Epidermal melanocyte (primary cell): ENCODE data around the gene PLAGL1.
"Not testable (repeated sequence)": the region's sequence is repeated elsewhere in the genome, so short reads cannot be mapped to it uniquely, and the experiment has no call there.

Source experiments
- DNase-seq: peaks from one replicate; pipeline ENCODE4 v3.0.0; 2011; ENCODE audit warnings: low spot score; ENCODE audit not compliant: insufficient read length

The PLAGL1 gene

DNA sequence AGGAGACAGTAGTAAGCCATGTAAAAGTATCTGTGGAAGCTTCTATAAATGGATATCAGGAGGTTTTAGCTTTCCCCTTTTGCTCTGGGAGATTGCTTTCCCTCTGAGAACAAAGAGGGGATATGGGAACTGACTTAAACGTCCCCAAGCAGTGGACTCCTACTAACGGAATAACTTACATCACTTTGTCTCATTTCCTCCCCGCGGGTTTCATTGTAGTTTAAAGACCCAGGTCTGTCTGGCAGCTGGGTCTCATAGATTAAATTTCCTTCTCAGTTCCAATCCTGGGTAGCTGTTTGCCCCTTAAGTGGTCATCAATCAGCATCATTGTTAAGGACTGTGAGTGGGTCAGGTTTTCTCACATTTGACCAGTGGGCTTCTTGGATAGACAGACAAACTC, 68.7 kb downstream of the PLAGL1 start:
- no peak for DNase-seq

DNA sequence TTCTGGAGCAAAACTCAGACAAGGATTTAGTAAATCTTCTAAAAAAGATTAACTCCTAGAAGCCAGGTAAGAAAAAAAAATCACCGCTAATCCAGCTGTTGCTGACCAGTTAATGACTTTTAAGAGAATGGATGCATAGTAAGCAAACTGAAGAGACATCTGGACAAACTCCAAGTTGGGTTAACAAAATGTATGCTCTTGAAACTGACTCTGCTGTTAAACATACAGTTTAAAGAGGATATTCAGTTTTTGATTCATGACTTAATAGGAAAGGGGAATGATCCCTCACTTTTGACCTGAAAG, 70.4 kb downstream of the PLAGL1 start:
- DNase-seq, result no peak

DNA sequence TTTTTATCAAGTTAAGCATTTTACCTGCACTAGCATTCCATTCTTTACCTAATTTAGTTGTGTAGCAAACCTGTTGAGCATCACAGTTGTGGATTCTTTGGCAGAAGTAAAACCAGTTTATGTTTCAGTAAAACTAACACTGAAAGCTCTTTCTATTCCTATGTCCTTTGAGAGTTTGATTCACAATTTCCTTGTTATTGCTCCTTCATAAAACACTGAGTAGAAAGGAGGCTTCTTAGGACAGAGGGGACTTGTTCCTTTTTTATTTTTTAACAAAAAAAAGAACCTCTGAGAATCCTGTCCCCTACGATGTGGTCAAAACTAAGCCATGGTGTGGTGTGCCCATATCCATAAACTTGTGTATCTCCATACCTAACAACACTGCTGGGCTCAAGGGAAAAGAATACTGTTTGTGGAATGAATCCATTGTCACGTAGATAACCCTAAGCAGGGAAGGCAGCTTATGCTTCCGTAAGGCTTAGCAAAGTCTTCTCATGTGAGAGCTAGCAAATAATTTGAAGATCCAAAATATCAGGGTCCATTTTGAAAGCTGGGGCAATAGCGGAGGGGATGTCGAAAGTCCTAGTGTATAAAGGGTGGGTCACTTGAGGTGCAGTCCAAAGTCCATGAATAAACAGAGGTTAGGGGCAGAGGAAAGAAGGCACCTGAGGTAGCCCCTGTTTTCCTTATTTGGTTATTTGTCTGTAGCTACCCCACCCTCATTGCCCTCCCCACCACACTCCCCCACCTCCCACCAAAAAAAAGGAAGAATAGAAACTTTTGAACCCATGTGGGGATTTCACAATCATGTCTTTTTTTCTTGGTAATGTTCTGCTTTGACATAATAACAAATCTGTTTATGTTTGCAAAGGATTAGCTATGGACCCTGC, 71.0 kb downstream of the PLAGL1 start:
- no peak for DNase-seq

DNA sequence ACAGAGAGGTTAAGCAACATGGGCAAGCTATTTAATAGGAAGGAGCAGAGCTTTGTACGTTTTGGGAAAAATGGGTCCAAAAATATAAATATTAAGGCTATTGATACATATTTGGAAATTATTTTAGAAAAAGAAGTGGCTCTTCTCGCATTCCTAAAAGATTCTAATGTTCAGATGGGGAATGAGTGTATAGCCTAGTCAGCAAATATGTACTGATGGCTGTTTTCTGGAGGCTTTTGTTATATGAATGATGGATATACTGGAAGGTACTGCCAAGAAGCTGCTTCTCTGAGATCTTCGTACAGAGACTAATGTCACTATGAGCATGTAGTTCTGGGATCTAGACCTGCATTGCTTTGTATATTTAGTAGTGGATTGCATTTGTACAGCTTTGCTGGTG, 71.7 kb downstream of the PLAGL1 start:
- no peak for DNase-seq

DNA sequence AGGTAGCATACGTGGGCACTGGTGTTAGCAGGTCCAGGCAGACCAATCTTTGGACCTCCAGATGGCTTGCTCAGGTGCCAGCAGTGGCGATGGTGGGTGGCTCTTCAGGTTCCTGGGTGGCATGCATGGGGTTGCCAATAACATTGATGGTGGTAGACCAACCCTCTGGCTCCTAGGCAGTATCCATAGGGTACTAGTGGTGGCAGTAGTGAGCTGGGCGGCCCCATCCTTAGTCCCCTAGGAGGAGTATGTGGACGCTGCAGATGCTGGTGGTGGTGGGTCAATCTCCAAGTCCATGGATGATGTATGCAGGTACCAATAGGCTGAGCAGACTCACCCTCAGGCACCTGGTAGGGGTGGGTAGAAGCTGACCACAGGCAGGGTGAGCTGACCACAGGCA, 73.2 kb downstream of the PLAGL1 start:
- no peak for DNase-seq

DNA sequence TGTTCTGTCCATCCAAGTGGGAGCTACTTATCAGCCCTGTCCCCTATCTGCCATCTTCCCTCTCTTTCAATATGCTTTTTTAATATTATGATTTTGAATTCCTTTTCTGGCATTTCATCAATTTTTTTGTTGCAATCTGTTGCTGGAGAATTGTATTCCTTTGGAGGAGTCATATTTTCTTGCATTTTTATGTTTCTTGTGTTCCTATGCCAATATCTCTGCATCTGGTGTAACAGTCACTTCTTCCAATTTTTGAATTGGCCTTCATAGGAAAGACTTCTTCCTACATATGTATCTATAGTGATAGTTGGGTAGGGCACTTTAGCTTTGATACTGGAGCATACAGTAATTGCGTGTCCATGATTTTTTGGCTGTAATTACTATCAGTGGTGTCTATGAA, 73.7 kb downstream of the PLAGL1 start:
- no peak for DNase-seq

DNA sequence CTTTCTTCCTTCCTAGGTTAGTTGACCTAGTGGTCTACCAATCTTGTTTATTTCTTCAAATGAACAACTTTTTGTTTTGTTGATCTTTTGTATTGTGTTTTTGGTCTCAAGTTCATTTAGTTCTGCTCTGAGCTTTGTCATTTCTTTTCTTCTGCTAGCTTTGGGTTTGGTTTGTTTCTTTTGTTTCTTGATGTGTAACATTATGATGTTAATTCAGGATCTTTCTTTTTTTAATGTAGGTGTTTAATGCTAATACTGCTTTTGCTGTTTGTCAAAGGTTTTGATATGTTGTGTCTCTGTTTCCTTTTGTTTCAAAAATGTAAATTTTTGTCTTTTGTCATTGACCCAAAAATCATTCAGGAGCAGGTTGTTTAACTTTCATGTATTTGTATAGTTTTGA, 78.1 kb downstream of the PLAGL1 start:
- no peak for DNase-seq

DNA sequence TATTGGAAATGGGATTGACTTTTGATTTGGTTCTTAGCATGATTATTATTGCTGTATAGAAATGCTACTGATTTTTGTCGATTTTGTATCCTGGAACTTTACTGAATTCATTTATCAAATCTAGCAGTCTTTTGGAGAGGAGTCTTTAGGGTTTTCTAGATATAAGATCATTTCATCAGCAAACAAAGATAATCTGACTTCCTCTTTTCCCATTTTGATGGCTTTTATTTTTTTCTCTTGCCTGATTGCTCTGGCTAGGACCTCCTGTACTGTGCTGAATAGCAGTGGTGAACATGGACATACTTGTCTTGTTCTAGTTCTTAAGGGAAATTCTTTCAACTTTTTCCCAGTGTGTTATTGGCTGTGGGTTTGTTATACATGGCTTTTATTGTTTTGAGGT, 79.2 kb downstream of the PLAGL1 start:
- DNase-seq, result no peak

DNA sequence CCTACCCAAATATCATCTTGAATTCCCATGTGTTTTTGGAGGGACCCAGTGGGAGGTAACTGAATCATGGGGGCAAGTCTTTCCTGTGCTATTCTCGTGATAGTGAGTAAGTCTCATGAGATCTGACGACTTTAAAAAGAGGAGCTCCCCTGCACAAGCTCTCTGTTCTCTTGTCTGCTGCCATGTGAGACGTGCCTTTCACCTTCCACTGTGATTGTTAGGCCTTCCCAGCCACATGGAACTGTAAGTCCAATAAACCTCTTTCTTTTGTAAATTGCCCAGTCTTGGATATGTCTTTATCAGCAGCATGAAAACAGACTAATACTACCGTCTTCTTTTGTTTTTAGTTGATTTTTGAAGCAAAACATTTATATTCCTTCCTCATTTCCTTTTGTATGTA, 91.0 kb downstream of the PLAGL1 start:
- not testable (repeated sequence) for DNase-seq

DNA sequence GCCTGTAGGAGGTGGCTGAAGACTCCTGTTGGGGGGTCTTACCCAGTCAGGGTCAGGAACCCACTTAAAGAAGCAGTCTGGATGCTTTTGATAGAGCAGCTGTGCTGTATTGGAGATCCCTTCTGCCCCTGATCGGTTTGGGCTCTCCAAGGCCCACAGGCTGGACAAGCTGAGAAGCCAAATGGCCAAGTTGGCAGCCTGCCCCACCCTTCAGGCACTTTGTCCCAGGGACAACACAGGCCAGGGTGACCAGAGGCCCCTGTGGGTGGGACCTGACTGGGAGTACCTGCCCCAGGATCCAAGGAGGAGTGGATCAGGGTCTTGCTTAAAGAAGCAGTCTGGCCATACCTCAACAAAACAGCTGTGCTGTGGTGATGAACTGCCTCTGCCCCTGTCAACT, 95.4 kb downstream of the PLAGL1 start:
- DNase-seq, result no peak

DNA sequence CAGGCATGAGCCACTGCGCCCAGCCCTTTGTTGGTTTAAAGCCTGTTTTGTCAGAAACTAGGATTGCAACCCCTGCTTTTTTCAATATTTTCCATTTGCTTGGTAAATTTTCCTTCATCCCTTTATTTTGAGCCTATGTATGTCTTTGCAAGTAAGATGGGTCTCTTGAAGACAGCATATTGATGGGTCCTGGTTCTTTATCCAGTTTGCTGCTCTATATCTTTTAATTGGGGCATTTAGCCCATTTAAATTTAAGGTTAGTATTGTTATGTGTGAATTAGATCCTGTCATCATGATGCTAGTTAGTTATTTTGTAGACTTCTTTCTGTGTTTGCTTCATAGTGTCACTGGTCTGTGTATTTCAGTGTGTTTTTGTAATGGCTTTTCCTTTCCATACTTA, 97.0 kb downstream of the PLAGL1 start:
- DNase-seq, result no peak

DNA sequence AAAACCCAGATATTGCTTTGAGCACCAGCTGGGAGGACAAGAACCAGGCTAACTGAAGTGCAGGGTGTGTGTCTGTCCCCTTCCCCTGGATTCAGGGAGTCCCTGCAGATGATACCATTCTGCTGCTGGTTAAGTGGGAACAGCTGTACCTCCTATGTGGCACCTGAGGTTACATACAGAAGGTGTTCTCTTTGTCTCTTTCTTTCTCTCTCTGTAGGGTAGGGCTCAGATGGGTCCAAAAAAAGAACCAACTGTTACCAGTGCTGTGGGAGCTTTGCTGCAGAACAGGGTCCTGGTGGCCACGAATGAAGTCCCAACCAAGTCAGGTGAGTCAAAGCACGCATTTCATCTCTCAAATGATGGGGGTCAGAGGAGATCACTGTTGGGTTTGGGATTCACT, 105.2 kb downstream of the PLAGL1 start:
- DNase-seq, result no peak

DNA sequence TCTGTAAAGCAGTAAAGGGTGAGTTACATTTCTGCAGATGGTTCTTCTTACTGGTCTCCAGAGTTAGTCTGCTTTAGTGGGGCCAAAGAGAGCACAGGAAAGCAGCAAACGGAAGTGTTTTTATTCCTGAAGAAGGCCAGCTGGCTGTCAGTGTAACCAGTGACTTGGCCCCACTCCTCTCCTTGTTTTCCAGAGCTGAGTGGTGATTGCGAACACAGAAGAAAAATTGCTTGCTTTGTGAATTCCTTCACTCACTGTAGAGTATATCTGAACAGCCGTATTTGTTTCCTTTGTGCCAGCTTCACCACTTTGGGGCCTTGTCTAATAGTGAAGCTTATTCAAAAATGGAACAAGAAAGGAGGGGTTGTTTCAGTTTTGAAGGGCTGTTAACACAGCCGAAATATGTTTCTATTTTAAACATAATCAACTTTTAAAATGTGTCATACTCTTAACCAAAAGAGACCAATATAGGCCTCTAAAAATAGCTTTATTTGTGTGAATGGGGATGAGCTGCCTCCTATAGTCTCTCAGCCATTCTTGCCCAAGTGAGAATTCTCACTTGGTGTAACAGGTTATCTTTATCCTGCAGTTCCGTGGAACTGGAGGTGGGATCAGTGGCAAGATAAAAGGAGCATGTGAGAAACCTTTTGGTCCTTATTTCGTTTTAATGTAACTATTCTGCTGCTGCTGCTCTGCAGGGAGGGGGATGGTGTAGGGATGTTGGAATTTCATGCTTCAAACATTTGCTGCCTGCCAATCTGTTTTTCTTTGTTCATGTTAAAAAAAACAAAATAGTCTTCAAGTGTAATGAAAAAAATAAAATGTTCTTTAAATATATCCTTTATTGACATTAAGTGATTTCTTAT, 105.9 kb downstream of the PLAGL1 start:
- peak; percentile 42 for DNase-seq

DNA sequence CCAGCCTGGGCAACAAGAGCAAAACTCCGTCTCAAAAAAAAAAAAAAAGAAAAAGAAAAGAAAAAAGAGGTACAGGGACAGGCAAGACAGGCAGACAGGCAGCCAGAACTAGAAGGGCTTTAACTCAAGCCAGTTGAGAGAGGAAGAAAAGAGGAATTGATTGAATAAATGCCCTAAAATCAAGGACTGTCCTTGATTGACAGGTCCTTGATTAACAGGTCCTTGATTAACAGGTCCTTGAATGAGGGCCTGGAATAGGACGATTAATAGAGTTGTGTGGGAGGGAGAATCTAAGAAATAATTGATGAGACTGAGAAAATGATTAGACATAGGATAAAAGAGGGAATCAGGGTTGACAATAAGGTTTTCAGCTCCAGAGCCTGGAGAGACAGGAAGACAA, 107.7 kb downstream of the PLAGL1 start:
- no peak for DNase-seq

DNA sequence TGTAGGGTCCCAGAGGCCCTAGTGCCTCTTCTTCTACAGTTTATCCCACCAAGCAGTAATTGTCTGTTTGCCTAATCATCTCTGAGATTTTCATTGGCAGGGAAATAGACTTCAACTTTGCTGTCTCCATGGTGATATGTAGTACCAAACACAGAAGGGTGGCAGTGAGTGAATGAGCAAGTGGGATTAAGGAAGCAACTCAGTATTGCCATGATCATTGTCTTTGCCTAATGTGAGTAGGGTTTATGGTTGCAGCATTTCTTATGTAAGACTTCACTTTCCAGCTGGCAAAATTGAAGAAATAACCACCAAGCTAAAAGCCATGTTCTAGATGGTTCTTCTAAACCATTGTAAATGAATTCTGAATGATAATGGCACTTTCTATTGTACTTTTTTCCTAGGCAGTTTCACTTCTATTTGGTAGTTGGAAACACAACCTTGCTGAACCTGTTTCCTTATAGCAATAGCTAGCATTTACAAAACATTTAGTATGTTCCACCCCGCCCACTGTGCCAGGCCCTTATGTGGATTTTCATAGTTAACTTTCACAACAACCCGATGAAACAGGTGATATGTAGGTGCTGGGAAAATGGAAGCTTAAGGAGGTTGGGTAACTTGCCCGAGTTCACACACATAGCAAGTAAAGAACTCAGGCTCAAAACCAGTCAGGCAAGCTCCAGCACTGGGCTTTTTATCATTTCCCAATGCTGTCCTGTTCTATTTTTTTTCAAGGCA, 111.8 kb downstream of the PLAGL1 start:
- no peak for DNase-seq

DNA sequence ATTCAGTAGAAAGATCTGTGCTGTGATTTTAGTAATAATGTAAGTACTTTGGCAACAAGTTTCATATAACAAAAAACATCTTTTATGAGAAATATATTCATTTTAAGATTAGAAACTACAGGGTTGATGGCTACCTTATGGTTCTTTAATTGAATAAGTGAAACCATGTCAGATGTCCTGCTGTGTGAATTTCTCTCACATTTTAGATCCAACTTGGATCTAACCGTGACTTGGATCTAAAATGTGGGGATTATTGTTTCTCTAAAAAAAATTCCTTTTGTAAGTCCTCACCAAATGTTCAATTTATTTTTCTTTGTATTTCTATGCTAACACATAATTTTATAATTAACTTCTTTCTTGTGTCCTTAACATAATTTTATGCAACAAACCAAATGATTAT, 113.4 kb downstream of the PLAGL1 start:
- no peak for DNase-seq
